ENCODE measurements around the gene INSR. TPM values are rescaled to one million over a fixed set of nuclear protein-coding genes. Genes with fewer than 3 reads are reported as not detected.

Gene INSR
- total and polyA plus RNA-seq, 2 of the 8 experiments (the other 6 are each of a cell fraction or from before 2014, with no cell fraction given): 13.1 to 48.7 TPM

DNA sequence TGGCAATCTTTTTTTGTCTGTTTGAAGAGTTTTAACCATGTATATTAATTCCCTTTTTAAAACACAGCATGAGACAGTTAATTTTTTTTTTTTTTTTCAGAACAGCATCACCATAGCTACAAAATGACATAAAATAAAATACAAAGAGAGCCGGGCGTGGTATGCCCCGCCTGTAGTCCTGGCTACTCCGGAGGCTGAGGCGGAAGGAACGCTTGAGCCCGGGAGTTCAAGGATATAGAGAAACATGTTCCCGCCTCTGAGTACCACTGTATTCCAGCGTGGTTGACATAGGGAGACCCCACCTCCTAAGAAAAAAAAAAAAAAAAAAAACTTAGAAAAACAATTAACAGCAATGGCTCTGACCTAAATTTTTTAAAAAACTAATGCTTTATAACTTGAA, 10.0 kb upstream of the INSR start:
- no peaks in the 10 kb centered on the region for H3K4me1 ChIP-seq (replicated peaks in 1 of 4; ENCODE audit: control insufficient read depth in 3 of 4, insufficient read depth in 4 of 4, low read length in 3 of 4)
- no peak overlapping the region for H2AFZ ChIP-seq (ENCODE audit: low read length)
- H4K91ac ChIP-seq (replicated peaks; ENCODE audit: insufficient read length, low read length): no peak overlapping the region
- no peaks in the 10 kb centered on the region for H3K27me3 ChIP-seq (replicated peaks in 1 of 4; ENCODE audit: control insufficient read depth in 3 of 4, extremely low read depth in 1 of 4, insufficient read depth in 3 of 4, low read length in 3 of 4)
- no peak overlapping the region for H2BK12ac ChIP-seq (ENCODE audit: low read depth, low read length)
- H3K9ac ChIP-seq (replicated peaks in 1 of 4; ENCODE audit: extremely low read depth in 1 of 4, low read depth in 3 of 4, low read length in 3 of 4): no peak overlapping the region
- no peaks in the 10 kb centered on the region for H3K9me3 ChIP-seq (ENCODE audit: insufficient read depth in 2 of 2, low read depth in 1 of 2, low read length in 1 of 2)
- no peak overlapping the region for H3K4me3 ChIP-seq (ENCODE audit: extremely low read depth in 1 of 4, insufficient read depth in 2 of 4, low read depth in 3 of 4, low read length in 4 of 4)
- H2AK5ac ChIP-seq (ENCODE audit: low read depth, low read length): no peak overlapping the region
- no peak overlapping the region for H3K56ac ChIP-seq (replicated peaks; ENCODE audit: insufficient read length, low read depth, low read length)
- no peak overlapping the region for H4K5ac ChIP-seq (ENCODE audit: insufficient read length, low read depth, low read length)
- no peak for DNase-seq (ENCODE audit: low read depth in 1 of 2, low spot score in 2 of 2)
- H3K23me2 ChIP-seq (ENCODE audit: low read depth, low read length): no peaks in the 10 kb centered on the region
- no peak overlapping the region for H3K4me2 ChIP-seq (ENCODE audit: insufficient read depth in 1 of 2, low read depth in 2 of 2, low read length in 2 of 2)
- no peaks in the 10 kb centered on the region for H3K79me1 ChIP-seq (ENCODE audit: low read depth, low read length)
- H3K79me2 ChIP-seq (ENCODE audit: control insufficient read depth in 1 of 2, insufficient read depth in 2 of 2, low read length in 2 of 2): no peaks in the 10 kb centered on the region
- H3K27ac ChIP-seq (ENCODE audit: low read depth, low read length): no peak overlapping the region
- no peak overlapping the region for H2BK5ac ChIP-seq (ENCODE audit: low read depth, low read length)
- no peak for FAIRE-seq
- no peak overlapping the region for H2BK15ac ChIP-seq (ENCODE audit: low read length)
- no peak overlapping the region for H2BK20ac ChIP-seq (ENCODE audit: low read length)
- H3K23ac ChIP-seq (ENCODE audit: insufficient read length): no peak overlapping the region
- no peak overlapping the region for H3K4ac ChIP-seq (replicated peaks; ENCODE audit: insufficient read length, low read depth, low read length)
- no peak overlapping the region for H4K8ac ChIP-seq (ENCODE audit: extremely low read depth, insufficient read depth, low read length)
- CTCF ChIA-PET (ENCODE audit: partially characterized antibody): interaction anchor here (0.7 to 1.3 kb wide), 2 partner anchors 9 to 16 kb away, joined by 3 to 5 read pairs; no protein-coding TSS in a partner anchor
- POLR2A ChIA-PET (ENCODE audit: partially characterized antibody): no interaction called here
- H3K36me3 ChIP-seq (ENCODE audit: control insufficient read depth in 2 of 4, insufficient read depth in 4 of 4, low read length in 3 of 4): no peaks in the 10 kb centered on the region
- no peaks in the 10 kb centered on the region for H4K20me1 ChIP-seq (replicated peaks in 1 of 2; ENCODE audit: control insufficient read depth in 1 of 2, insufficient read depth in 2 of 2, low read length in 2 of 2)
- 82% methylated on average over 9 of the region's 9 CpGs; no CpG with 5 or more reads in 1 of the 2 experiments for WGBS, 2 experiments (ENCODE audit: extremely low coverage in 1 of 2, insufficient coverage in 1 of 2, insufficient read length in 1 of 2, insufficient replicate concordance in 2 of 2, low coverage in 1 of 2, low lambda C conversion rate in 2 of 2, missing lambda C conversion rate in 1 of 2)
- H3K18ac ChIP-seq (ENCODE audit: extremely low read depth, low read length): no peak overlapping the region
- no peak overlapping the region for H3K14ac ChIP-seq (ENCODE audit: insufficient read length)
- H2BK120ac ChIP-seq (replicated peaks; ENCODE audit: low read depth, low read length): no peak overlapping the region
- no peak for TF ChIP-seq CHD2 (IDR thresholded peaks at IDR 0.05; ENCODE audit: low read length)
- TF ChIP-seq TAF1 (IDR thresholded peaks at IDR 0.05; ENCODE audit: low read depth, low read length): no peak
- TF ChIP-seq, protein P1, sequence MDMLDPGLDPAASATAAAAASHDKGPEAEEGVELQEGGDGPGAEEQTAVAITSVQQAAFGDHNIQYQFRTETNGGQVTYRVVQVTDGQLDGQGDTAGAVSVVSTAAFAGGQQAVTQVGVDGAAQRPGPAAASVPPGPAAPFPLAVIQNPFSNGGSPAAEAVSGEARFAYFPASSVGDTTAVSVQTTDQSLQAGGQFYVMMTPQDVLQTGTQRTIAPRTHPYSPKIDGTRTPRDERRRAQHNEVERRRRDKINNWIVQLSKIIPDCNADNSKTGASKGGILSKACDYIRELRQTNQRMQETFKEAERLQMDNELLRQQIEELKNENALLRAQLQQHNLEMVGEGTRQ (IDR thresholded peaks at IDR 0.05; ENCODE audit: low read length): no peak
- TF ChIP-seq SP4 (IDR thresholded peaks at IDR 0.05; ENCODE audit: low read length): no peak
- TF ChIP-seq RFX5 (IDR thresholded peaks at IDR 0.05; ENCODE audit: borderline replicate concordance, low read depth, low read length): no peak
- TF ChIP-seq EGR1 (IDR thresholded peaks at IDR 0.05; ENCODE audit: borderline replicate concordance, low read depth, low read length): no peak
- TF ChIP-seq CEBPB (IDR thresholded peaks at IDR 0.05; ENCODE audit: low read depth, low read length): no peak
- TF ChIP-seq POLR2AphosphoS5 (IDR thresholded peaks at IDR 0.05; ENCODE audit: low read depth, low read length): no peak
- TF ChIP-seq HDAC6 (IDR thresholded peaks at IDR 0.05; ENCODE audit: low read depth, low read length): no peak
- TF ChIP-seq RAD21 (IDR thresholded peaks at IDR 0.05 in 1 of 2, conservative IDR thresholded peaks at IDR 0.05 in 1 of 2; ENCODE audit: low read depth in 2 of 2, low read length in 2 of 2): no peak
- no peak for TF ChIP-seq GABPA (IDR thresholded peaks at IDR 0.05; ENCODE audit: borderline replicate concordance, insufficient read depth, low read length)
- no peak for TF ChIP-seq GTF2F1 (IDR thresholded peaks at IDR 0.05; ENCODE audit: borderline replicate concordance, low read depth, low read length)
- no peak for TF ChIP-seq NANOG (IDR thresholded peaks at IDR 0.05; ENCODE audit: insufficient read depth, low read depth, low read length, poor library complexity, severe bottlenecking)
- TF ChIP-seq CBX8 (IDR thresholded peaks at IDR 0.05; ENCODE audit: borderline replicate concordance, low read depth, low read length): no peak

Measured in H1 (cell line).